Activated T-cell treated with anti-CD3 and anti-CD28 coated beads, Interleukin-2, amount 50 U/mL, for 48 hours (primary cell): ENCODE data around the gene OR56B4.

Experiments
- DNase-seq, 2 experiments: peaks; one replicate each; pipeline ENCODE4 v3.0.0-alpha.2; 2020

OR56B4 gene

DNA sequence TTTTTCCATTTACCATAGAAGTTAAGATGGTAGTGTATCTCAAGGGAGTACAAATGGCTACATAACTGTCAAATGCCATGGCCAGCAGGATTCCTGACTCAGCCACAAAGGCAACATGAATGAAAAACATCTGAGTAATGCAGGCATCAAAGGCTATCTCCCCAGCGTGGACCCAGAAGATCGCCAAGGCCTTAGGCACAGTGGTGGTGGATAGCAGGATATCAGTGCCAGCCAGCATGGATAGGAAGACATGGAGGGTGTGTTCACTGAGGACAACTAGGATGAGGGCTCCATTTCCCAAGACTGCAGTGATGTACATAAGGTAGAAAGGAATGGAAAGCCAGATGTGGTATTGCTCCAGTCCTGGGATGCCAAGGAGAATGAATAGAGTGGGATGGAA is 44.6 kb downstream of the OR56B4 start:
- DNase-seq: no peak

DNA sequence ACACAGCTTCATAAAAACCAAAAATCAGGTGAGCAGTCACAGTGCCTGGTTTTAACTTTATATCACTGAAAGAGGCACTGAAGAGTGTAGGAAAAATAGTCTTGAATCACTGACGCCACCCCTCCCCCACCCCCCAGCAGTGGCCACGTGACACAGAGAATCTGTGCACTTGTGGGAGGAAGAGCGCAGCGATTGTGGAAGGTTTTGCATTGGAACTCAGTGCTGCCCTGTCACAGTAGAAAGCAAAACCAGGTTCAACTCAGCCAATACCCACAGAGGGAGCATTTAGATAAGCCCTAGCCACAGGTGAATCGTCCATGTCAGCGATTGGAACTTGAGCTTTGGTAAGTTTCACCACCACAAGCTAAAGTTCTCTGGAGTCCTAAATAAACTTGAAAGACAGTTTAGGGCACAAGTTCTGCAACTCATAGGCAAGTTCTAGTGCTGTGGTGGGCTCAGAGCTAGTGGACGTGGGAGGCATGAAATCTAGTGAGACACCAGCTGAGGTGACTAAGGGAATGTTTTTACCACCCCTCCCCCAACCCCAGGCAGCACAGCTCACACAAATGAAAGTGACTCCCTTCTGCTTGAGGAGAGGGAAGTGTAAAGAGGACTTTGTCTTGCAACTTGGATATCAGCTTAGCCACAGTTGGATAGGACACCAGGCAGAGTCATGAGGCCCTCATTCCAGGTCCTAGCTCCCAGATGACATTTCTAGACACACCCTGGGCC is 49.3 kb downstream of the OR56B4 start:
- no peak for DNase-seq
